Chondrocyte (in vitro differentiated cells): Measurements from ENCODE around the gene DPM1. TPM values are rescaled to one million over a fixed set of nuclear protein-coding genes. Genes with fewer than 3 reads are reported as not detected.

Experiments used
- DNase-seq: peaks from one replicate; pipeline ENCODE4 v3.0.0; 2021; ENCODE audit warnings: mixed read lengths, low spot score
- H3K27ac Mint-ChIP-seq: one replicate; pipeline ENCODE4 v1.8.0; 2021; ENCODE audit warnings: mild to moderate bottlenecking, moderate library complexity, mixed read lengths; ENCODE audit not compliant: unreplicated experiment
- H3K27me3 Mint-ChIP-seq: 2 replicates; pipeline ENCODE4 v1.8.0; 2021; ENCODE audit warnings: low read depth, mixed read lengths
- H3K36me3 Mint-ChIP-seq: 2 replicates; pipeline ENCODE4 v1.8.0; 2021; ENCODE audit warnings: low read depth, mixed read lengths
- H3K4me1 Mint-ChIP-seq: 2 replicates; pipeline ENCODE4 v1.8.0; 2021; ENCODE audit warnings: low read depth, mild to moderate bottlenecking, mixed read lengths
- H3K4me3 Mint-ChIP-seq: one replicate; pipeline ENCODE4 v1.8.0; 2021; ENCODE audit warnings: mild to moderate bottlenecking, moderate library complexity, mixed read lengths; ENCODE audit not compliant: unreplicated experiment
- H3K9me3 Mint-ChIP-seq: 2 replicates; pipeline ENCODE4 v1.8.0; 2021; ENCODE audit warnings: low read depth, mixed read lengths
- total RNA-seq: library from RNA; stranded (reverse); gene quantifications from 3 replicates; pipeline ENCODE4 v1.2.1, GENCODE V29; 2021
- TF ChIP-seq, protein P1 (sequence below): fragments of 200-600 bp; sonication (generic); IDR thresholded peaks from 2 replicates; pipeline ENCODE4 v1.5.0; 2021; ENCODE audit warnings: antibody characterized with exemption, mild to moderate bottlenecking, moderate library complexity

Gene DPM1
- total RNA-seq, 1 donor from 2014 or later = 40.5 TPM

- Mint-ChIP-seq H3K27me3 (no peaks in the 10 kb centered on the region), H3K36me3 (peaks cover 15% of the 10 kb centered on the region), H3K4me1 (no peaks in the 10 kb centered on the region), H3K4me3 (no peak overlapping the region), H3K9me3 (peaks cover 5% of the 10 kb centered on the region), H3K27ac (no peak overlapping the region)
- TF ChIP-seq, protein P1, sequence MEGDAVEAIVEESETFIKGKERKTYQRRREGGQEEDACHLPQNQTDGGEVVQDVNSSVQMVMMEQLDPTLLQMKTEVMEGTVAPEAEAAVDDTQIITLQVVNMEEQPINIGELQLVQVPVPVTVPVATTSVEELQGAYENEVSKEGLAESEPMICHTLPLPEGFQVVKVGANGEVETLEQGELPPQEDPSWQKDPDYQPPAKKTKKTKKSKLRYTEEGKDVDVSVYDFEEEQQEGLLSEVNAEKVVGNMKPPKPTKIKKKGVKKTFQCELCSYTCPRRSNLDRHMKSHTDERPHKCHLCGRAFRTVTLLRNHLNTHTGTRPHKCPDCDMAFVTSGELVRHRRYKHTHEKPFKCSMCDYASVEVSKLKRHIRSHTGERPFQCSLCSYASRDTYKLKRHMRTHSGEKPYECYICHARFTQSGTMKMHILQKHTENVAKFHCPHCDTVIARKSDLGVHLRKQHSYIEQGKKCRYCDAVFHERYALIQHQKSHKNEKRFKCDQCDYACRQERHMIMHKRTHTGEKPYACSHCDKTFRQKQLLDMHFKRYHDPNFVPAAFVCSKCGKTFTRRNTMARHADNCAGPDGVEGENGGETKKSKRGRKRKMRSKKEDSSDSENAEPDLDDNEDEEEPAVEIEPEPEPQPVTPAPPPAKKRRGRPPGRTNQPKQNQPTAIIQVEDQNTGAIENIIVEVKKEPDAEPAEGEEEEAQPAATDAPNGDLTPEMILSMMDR = no peak
- no peak for DNase-seq
Measured at GRCh38 chr20:50886184-50886790, 72.0 kb downstream of the DPM1 start.

GRCh38 chr20:50885781-50886180 is 72.6 kb downstream of the DPM1 start:
- H3K27me3 Mint-ChIP-seq = no peaks in the 10 kb centered on the region
- TF ChIP-seq, protein P1 = no peak
- no peaks in the 10 kb centered on the region for H3K4me1 Mint-ChIP-seq
- DNase-seq = no peak
- peaks cover 5% of the 10 kb centered on the region for H3K9me3 Mint-ChIP-seq
- H3K36me3 Mint-ChIP-seq = peaks cover 15% of the 10 kb centered on the region
- H3K27ac Mint-ChIP-seq = no peak overlapping the region
- H3K4me3 Mint-ChIP-seq = no peak overlapping the region

DNA sequence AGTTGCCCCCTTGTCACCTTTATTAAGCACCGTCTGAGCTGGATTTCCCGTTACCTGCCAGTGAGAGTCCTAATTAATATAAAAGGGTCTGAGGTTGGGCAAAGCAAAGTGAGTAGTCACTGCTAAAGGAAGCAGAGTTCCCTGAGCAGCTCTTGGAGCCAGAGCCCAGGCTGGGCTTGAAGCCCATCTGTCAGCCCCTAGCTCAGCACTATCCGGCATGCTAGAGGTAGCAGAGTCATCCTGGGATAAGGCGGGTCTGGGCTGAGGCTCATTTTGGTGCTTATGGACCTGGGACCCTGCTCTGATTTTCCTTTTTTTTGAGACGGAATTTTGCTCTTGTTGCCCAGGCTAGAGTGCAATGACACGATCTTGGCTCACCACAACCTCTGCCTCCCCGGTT is 73.3 kb downstream of the DPM1 start:
- no peaks in the 10 kb centered on the region for H3K4me1 Mint-ChIP-seq
- TF ChIP-seq, protein P1 = no peak
- no peak overlapping the region for H3K4me3 Mint-ChIP-seq
- peaks cover 14% of the 10 kb centered on the region for H3K36me3 Mint-ChIP-seq
- H3K9me3 Mint-ChIP-seq = peaks cover 5% of the 10 kb centered on the region
- H3K27ac Mint-ChIP-seq = no peak overlapping the region
- H3K27me3 Mint-ChIP-seq = no peaks in the 10 kb centered on the region
- peak; percentile 22 for DNase-seq

Other genes with a start within 250 kb of the DPM1 start
- 0.34 to 2.2 TPM (median 1.1 TPM) in 3 replicates for gene PARD6B, start 227.0 kb downstream of the DPM1 start, total RNA-seq
- 6.7 to 7.6 TPM (median 7.4 TPM) in 3 replicates for gene BCAS4, start 163.5 kb downstream of the DPM1 start, total RNA-seq
- 56.8 to 60.2 TPM (median 58.9 TPM) in 3 replicates for gene ADNP, start 27.1 kb downstream of the DPM1 start, total RNA-seq
- gene MOCS3, start 286 bp upstream of the DPM1 start, total RNA-seq = 4.3 to 4.6 TPM (median 4.4 TPM) in 3 replicates
- gene KCNG1, start 64.6 kb upstream of the DPM1 start, total RNA-seq = 2.9 to 14.6 TPM (median 13.0 TPM) in 3 replicates